8988T (cell line): ENCODE measurements around the gene JMJD7.
A peak's percentile ranks its signal among the peaks of the same experiment; 100 is the strongest.

ENCODE experiments used
- DNase-seq: peaks from one replicate; pipeline ENCODE4 v3.0.0; 2011

The JMJD7 gene

GRCh38 chr15:41827880-41828806, at the start of gene JMJD7:
Gene JMJD7 (plus strand): TSS chr15:41828092. CDS start chr15:41828125, 33 bp downstream.
- peak; percentile 95 for DNase-seq

- no peak for DNase-seq
These were observed 49.4 kb upstream of the JMJD7 start for GRCh38 chr15:41778521-41778920.

DNA sequence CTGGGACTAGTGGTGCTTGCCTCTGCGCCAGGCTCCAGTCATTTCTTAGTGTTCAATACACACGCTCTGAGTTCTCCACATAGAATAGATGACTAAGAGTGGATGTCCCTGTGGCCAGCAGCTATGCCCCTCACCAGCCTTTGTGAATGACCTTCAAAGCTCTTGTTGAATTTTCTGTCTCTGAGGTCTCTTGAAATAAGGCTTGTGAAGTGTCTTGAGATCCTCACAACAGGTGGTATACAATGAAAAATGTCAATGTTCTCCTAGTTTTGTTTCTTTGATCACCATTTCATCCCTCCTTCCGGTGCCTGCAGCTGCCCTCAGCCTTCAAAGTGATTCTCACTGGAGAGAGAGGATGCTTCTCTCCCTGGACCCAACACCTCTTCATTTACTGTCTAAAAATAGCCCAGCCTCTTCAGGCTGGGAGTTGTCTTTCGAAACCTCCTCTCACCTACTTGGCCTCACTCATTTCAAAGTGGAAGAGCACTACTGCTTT, 48.2 kb upstream of the JMJD7 start:
- no peak for DNase-seq

- DNase-seq: no peak
These were observed 47.6 kb upstream of the JMJD7 start for GRCh38 chr15:41780266-41780665.

GRCh38 chr15:41780727-41781126, 47.2 kb upstream of the JMJD7 start:
- no peak for DNase-seq

- no peak for DNase-seq
These were observed 45.3 kb upstream of the JMJD7 start for GRCh38 chr15:41782371-41783282.

DNA sequence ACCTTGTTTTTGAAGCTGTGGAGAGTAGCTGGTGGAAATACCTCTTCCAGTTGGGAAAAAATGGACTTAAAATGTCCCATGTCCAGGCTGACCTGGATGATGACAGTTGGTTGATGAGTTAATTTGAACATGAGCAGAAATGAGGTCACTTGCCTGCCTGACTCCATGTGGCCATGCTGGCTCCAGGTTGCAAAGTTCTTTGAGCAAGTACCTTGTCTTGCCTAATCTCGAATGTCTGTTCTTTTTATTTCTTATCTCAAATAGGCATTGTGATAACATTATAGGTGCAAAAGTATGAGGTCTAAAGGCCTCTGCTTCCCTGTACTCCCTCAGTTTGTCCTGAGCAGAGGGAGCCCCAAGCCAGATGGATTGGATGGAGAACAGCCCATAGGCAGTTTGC, 44.6 kb upstream of the JMJD7 start:
- DNase-seq: no peak

- DNase-seq: no peak
These were observed 39.6 kb upstream of the JMJD7 start for GRCh38 chr15:41788262-41788661.

- DNase-seq: no peak
These were observed 38.7 kb upstream of the JMJD7 start for GRCh38 chr15:41789236-41789635.

DNA sequence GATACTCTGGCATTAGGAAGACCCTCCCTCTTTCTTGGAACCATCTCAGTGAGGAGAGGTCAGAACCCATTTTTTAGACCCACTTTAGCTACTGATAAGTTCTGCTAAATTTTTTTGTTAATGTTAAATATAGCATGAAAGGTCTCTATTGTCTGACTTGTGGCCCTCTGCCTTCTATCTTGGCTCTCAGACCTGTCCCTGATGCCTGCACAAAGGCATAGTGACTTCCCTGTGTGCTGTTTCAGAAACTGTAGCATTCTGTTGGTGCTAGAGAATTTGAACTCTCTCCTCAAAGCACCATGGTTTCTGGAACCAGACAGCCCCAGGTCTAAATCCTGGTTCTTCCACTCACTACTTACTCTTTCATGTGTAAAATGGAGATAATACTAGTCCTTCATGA, 38.2 kb upstream of the JMJD7 start:
- no peak for DNase-seq

DNA sequence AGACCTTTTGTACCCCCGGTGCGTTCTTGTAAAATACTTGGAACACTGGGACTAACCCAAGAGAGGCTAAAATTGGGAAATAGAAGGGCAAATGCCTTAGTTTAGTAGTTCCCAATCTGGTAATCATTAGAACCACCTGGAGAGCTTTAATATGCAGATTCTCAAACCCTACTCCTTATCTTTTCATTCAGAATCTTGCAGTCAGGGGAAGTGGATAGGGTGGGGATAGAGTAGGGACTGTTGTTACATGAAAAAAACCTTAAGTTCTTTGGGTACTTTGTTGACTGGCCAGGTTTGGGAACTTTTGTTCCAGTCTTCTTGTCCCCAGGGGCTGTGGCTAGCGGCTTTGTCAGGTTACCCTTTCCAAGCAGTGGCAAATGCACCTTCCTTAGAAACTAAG, 37.7 kb upstream of the JMJD7 start:
- DNase-seq: no peak

GRCh38 chr15:41790756-41791546, 36.9 kb upstream of the JMJD7 start:
- DNase-seq: no peak

GRCh38 chr15:41791547-41791937, 36.4 kb upstream of the JMJD7 start:
- DNase-seq: no peak

DNA sequence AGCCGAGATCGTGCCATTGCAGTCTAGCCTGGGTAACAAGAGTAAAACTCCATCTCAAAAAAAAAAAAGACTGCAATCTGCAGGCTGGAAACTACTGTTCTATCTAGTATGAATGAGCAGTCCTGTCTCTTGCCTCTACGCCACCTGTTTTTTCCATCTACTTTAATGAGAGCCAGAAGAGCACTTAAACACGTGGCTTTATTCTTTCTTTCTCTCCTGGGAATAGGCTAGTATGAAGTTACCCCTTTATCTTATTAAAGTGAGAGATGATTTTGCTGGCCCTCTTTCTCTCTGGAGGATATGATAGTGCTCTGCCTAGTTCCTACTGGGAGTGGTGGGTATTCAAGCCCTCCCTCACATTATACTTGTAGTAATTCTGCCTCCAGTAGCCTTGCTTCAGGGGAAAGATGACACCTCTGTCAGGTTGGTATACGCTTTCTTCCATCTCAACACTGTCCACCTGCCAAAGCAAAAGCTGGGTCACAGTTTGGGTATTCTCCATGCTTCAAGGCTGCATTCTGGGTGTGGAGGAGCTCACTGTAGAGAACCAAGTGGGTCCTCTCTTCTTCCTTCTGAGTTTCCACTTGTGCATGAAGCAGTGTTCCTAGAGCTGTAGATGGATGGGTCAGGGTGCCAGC, 35.8 kb upstream of the JMJD7 start:
- DNase-seq: no peak

GRCh38 chr15:41794081-41794480, 33.8 kb upstream of the JMJD7 start:
- no peak for DNase-seq

GRCh38 chr15:41795996-41796856, 31.7 kb upstream of the JMJD7 start:
- DNase-seq: no peak

GRCh38 chr15:41797201-41797944, 30.5 kb upstream of the JMJD7 start:
- no peak for DNase-seq

- no peak for DNase-seq
These were observed 29.0 kb upstream of the JMJD7 start for GRCh38 chr15:41798607-41799487.

DNA sequence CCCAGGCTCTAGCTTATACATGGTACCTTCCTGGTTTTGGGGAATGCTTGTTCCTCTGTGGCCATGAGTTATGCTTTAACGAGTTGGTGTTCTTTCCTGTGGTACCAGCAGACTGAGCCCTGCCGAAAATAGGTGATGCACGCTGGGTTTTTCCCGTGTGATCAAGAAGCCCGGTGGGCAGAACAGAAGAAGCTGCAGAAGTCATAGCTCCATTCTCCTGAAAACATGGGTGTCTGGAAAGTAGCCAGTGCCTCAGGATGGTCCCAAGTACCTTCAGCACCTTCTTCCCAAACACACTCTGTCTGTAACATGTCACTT, 28.4 kb upstream of the JMJD7 start:
- DNase-seq: no peak

DNA sequence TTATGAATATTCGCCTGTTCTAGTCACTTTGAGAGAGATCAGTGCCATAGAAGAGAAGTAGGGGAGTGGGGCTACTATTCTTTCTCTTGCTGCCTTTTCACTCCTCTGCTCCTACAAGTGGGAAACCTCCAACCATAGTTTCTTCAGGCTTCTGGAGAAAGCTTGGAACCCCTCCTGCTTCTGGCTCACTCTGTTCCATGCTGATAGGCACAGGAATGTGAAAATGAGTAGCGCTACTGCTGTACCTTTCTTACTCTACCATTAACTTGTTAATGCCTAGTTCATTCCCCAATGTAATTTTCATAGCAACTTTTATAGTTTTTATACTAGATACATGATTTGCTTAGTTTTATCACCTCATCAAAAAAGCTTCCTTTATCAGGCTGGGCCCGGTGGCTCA, 26.7 kb upstream of the JMJD7 start:
- no peak for DNase-seq
